ENCODE measurements around the gene SCYGR8.
A peak's percentile ranks its signal among the peaks of the same experiment; 100 is the strongest.

SCYGR8 gene

DNA sequence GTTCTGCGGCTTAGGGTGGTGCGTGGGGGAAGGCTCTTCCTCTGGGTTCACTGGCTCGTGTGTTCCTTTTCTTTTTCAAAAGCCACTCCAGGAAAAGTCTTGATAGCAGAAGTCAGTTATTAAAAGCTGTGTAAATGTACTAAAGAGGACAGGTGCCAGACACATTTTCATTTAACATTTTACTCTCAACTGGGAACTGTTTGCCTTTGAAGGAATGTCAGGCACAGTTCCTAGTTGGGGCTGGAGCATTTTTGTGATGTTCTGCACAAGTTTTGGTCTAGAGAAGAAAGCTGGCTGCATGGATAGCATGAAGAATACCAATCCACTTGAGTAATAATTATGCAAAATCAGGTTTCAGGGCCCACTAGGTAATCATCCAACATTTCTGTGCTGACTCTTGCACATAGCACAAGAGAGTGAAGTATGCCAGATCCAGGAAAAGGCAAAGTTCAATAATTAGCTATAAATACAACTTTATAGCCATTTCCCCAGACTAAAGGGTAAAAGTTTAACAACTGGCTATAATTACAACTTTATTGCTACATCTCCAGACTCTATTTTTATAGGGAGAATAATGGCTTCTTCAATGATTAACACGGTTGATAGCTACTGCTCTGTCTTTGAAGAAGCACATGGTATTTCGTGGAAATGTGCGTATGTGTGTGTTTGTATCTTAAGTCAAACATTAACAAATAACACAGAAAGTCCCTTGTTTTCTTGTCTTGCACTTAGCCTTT lies 16.2 kb downstream of the SCYGR8 start:
- no peak for DNase-seq

DNA sequence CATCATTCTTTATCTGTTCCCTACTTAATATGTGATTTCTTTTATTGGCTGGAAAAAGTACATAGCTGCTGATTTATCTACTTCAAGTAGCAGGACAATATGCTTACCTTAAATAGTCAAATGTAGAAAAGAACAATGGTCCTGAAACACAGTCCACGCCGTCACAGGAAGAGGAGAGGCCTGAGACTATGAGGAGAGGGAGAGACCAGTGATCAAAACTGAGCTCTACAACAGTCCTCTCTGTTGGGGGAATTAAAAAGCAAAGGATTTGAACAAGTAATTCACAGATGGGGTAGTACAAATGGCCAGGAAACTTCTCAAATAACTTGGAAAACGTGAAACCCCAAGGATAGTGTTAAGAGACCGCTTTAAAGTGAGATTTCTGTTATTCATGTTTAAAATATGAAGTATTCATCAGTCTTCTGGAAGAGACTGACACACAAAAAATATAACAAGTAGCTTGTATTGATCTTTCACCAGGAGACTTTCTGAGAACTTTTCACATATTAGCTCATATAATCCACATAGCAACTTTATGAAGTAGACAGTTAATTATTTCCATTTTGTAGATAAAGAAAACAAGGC lies 20.2 kb downstream of the SCYGR8 start:
- no peak for DNase-seq

DNA sequence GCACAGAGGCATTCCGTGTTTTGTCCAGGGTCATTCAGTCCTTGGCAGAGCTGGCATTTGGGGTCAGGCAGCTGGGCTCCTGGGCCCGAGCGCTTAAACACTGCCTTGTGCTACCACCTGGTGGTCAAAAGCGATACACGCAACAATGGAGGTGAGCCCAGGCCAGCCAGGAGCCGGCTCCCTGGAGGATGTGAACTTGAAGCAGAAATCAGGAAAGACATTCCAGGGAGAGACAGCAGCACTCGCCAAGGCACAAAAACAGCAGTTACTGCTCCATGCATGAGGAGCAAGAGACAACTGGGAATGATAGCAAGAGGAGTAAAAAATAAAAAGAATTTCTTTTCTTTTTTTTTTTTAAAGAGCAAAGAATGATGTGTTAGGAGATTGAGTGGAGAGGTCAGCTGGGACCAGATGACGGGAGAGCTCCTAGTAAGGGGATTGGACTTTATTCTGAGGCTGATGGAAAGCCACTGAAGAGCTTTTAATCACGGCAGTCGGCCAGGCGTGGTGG lies 20.7 kb downstream of the SCYGR8 start:
- peak; percentile 3 to 49 for DNase-seq

DNA sequence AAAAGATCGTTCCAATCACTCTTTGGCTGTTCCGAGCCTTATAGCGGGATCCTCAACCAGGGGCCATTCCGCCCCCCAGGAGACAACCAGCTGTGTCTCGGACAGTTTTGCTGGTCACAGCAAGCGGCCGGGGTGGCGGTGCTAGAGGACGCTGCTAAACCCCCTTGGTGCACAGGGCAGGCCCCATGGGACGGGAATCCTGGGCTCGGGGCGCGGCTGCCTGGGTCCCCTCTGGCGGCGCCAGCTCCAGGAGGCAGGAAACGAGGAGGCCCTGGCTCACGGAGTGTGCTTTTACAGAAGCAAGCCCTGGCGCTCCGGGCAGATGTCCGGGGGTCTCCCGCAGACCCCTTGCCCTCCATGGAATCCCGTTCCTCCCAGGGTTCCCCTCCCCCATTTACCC lies 22.1 kb downstream of the SCYGR8 start:
- DNase-seq: no peak

DNA sequence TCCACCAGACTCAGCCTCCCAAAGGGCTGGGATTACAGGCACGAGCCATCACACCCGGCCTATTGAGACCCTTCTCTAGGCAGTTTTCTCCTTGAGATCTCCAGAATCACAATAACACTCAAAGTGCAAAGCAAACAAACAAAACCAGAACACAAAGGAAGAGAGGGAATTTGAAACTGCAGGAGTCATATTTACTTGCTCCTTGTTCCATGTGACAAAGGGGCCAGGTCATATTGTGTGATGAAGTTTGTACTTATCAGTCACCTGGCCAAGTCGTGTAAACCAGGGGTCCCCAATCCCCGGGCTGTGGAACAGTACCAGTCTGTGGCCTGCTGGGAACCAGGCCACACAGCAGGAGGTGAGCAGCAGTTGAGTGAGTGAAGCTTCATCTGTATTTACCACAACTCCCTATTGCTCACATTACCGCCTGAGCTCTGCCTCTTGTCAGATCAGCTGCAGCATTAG lies 26.5 kb downstream of the SCYGR8 start:
- no peak for DNase-seq

DNA sequence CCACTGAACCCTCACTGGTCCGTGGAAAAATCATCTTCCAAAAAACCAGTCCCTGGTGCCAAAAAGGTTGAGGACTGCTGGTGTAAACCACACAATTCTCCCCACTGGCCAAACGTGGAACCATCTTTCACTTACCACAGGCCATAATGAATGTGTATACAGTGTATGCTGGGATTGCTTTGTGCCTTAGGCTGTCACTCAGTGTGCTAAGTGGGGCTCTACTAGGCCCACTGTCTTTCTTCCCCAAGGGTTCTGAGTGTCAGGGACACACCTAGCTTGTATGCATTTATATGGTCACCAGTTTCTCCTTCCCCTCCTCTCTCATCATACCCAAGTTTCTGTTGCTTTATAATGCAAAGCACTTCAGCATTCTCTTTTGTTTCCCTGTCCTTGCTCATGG lies 27.2 kb downstream of the SCYGR8 start:
- no peak for DNase-seq

DNA sequence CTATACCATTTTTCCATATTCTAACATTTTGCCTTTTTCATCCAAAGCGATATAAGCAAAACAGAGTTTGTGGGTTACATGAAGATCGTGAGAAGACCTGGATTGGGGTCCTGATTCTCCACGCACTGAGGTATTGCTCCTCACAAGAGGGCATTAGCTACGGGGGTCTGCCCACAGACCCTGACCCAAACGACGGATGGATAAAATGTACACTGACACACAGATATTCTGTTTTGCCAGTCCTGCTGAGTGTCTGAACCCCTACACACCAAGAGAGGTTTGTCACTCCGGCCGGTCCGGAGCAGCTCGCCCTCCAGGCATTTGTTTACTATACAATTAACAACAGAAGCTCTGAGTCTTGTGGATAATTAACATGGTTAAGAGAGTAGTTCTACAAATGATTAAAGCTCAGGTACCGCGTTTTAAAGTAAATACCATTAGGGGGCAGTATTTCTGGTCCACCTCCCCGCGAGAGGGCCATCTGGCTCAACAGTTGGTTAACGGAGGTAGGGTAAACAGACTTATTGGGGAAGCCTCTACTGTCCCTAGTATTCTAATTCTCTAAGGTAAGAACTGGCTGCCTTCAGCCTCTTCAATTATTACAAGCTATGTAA lies 28.4 kb downstream of the SCYGR8 start:
- no peak for DNase-seq

DNA sequence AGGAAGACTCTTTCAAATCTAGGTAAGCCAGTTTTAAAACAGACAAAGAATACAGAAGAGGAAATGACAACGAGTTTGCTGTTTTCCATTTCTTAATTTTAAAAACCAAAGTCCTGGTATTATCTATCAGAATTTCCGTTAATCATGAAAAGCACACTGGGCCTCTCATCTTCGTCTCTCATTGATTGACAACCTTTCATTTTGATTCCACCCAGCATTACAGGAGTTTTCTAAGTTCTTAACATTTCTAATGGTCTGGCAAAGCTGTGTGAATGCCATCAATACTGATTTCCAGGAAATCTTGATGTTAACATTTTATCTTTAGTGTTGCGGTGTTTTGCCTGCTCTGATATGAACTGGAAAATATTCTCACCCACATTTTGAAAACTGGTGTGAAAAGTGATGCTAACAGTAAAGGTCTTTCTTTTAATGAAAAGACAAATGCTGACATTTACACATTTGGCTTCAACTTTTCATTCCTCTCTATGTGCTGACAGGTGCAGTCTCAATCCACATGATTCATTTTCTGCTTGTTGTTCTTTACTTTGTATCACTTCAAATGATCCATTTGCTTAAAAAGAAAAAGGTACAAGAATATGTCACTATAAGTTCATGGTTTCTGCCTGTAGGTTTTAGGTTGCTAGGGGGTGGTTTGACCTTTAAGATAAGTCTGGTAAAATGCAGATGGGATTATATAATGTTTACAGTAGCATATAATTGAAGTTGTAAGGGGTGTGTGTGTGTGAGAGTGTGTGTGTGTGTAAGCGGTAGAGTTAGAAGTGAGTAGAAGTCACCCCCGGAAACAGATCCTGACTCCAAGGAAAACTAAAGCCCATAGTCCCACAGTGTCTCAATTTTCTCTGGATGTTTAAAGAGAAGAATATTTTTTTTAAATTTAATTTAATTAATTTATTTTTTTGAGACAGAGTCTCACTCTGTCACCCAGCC lies 29.5 kb downstream of the SCYGR8 start:
- no peak for DNase-seq

DNA sequence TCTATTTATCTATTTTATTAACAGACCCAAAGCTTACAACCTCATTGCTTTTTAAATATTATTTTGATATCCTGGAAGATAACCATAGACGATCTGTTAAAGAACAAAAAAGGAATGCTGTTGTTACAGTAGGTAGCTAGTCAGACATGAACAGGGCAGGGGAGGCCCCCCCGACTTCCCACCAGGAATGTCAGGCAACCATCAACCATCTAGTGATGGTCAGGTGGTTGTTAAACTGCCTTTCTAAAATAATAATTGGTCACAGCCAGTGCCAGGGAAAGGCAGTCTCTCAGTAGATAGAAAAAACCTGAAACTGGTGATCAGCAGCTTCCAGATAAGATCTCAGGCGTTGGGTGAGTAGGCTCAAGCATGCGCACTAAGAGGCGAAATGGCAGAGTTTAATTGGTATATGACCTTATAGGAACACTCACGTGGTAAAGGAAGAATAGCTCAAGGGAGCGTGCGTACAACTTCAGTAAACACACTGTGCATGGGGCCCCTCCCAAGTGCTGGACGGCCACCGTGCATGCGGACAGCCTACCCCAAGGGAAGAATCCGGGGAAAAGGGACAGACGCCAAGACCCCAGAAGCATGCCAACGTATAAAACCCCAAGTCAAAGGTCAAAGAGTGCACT lies 35.4 kb downstream of the SCYGR8 start:
- DNase-seq: no peak

DNA sequence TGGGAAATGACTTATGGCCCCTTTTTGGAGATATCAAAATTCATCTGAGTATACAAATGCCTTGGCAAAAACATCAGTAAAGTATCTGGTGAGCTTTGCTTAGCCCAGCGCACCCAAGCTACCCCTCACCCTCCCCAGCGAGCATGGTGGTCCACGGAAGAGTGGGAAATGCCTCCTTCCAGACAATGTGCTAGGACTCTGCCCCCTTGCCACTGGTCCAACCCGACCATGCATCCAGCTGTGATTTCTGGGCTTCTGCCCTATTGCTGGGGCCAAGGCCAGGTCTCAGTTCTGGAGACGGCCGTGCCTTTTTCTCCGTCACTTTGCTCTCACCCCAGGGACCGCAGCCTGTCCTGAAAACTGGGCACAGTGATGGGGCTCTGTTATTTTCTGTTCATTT lies 36.1 kb downstream of the SCYGR8 start:
- no peak for DNase-seq

DNA sequence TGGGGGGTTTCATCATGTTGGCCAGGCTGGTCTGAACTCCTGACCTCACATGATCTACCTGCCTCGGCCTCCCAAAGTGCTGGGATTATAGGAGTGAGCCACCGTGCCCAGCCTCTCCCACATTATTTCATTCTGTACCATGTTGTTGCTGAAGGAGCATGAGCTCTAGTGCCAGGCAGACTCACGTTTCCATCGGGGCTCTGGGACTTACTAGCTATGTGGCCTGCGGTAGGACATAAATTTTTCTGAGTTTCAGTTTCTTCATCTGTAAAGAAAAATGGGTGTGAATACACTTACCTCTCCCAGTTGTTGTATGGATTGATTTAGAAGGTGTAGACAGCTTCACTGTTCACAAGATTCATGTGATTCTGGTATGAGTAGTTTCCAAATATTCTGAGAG lies 37.1 kb downstream of the SCYGR8 start:
- DNase-seq: no peak

DNA sequence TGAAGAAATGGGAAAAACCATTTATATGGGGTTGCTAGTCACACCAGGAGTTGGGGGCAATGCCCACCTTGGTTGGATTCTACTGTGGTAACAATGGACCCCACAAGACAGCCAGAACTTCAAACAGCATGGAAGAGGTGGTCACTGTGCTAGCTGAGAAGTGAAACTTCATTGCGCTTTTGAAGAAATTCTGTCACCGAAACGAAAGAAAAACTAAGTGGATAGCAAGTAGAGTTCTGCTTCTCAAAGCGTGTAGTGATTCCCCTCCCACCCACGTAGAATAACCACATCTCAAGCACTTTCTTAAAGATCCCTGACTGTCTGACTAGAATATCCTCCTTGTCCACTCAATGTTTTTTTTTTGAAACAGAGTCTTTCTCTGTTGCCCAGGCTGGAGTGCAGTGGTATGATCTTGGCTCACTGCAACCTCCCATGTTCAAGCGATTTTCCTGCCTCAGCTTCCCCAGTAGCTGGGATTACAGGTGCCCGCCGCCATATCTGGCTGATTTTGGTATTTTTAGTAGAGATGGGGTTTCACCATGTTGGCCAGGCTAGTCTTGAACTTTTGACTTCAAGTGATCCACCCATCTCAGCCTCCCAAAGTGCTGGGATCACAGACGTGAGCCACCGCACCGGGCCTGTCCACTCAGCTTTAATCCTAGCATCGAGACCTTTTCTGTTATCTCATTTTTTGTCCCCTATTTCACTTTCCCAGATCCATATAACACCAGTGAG lies 37.9 kb downstream of the SCYGR8 start:
- no peak for DNase-seq

DNA sequence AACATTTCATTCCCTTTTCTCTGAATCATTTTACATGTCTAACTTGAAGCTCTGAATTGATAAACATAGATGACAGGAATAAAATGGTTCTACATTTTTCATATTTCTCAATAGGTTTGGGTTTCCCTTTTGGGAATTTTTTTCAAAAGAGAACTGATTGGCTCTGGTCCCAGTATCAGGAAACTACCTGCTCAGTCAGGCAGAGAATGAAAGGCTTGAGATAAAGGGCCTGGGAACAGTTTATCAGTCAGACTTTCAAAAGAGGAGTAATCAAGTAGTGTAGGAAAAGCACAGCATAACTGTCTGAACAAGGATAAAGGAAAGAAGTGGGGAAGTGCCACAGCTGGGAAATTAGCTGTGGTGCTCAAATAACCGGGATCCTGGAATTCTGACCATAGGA lies 39.6 kb downstream of the SCYGR8 start:
- DNase-seq: no peak

DNA sequence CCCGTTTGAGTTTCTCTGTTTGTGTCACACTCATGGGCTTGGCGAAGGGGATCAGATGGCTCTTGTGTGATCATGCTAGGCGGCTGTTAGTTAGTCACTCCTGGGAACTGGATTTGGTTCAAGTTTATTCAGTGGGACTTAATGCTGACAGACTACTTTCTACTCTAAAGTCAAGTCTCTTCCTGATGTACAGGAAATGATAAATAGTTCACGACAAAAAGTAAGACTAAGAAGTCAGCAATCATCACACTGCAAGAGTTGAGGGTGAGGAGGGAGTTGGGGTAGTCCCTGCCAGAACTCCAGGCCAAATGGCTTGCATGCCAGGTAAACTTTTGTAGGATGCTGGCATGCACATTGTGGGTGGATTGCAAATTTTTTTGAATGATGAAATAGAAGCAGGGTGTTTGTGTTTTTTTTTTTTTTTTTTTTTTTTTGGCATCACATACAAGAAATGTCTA lies 42.9 kb downstream of the SCYGR8 start:
- no peak for DNase-seq

DNA sequence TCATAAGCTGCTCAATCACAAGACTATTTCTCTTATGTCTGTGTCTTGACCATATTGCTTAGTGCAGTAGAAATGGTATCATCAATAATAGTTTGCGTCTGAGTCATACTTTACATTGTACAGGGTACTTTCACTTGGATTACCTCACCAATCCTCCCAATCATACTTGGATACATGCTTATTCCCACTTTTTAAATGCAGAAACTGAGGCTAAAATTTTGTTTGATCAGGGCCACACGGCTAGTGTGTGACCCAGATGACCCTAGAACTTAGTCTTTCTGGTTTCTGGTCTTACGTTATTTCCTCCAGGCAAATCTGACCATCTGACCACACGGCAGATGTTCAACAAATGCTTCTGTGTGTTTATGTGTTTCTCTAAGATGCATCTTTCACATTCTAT lies 44.1 kb downstream of the SCYGR8 start:
- DNase-seq: no peak

DNA sequence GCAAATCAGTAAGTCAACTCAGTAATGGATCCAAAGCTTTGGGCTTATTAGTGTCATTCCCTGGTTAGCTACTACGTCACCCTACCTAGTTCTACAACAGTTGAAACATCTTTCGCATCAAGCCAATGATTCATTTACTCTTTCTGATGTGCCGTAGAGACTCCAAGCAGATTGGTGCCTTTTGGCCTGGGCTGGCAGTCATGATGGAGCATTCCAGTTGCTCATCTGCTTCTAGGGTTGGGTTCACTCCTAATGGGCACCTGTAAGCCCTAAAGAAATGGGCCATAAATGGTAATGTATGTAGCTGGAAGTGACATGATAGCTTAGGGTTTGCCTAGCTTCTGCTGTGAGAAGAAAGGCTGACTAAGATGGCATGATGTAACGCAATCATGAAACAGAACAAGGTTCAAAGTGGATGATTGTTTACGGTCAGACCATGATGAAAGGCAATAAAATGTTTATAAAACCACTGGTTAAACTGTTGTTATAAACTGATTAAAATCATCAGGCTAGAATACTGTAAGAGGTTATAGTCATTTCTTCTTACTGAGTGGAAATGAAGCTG lies 47.5 kb downstream of the SCYGR8 start:
- DNase-seq: no peak

All from NCI-H446 (cell line).